ENCODE measurements around the gene GMDS.
"Not testable (repeated sequence)": the region's sequence is repeated elsewhere in the genome, so short reads cannot be mapped to it uniquely, and the experiment has no call there.

GMDS gene

DNA sequence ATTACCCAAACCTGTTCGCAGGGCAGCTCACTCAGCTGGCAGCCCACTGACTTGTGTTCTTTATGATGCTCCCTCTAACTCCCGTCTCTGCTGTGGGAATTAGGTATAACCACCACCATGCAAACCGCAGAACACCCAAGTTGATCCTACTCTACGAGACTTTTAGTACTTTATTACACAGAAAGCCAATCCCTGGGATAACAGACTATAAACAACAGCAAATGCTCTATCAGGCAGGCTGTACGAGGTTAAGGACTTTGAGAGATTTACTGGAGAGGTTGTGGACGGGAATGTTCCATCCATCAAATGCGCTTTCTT, 394.6 kb downstream of the GMDS start:
- TF ChIP-seq, protein P1, sequence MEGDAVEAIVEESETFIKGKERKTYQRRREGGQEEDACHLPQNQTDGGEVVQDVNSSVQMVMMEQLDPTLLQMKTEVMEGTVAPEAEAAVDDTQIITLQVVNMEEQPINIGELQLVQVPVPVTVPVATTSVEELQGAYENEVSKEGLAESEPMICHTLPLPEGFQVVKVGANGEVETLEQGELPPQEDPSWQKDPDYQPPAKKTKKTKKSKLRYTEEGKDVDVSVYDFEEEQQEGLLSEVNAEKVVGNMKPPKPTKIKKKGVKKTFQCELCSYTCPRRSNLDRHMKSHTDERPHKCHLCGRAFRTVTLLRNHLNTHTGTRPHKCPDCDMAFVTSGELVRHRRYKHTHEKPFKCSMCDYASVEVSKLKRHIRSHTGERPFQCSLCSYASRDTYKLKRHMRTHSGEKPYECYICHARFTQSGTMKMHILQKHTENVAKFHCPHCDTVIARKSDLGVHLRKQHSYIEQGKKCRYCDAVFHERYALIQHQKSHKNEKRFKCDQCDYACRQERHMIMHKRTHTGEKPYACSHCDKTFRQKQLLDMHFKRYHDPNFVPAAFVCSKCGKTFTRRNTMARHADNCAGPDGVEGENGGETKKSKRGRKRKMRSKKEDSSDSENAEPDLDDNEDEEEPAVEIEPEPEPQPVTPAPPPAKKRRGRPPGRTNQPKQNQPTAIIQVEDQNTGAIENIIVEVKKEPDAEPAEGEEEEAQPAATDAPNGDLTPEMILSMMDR (IDR thresholded peaks at IDR 0.05; ENCODE audit: low read depth, low read length): no peak

DNA sequence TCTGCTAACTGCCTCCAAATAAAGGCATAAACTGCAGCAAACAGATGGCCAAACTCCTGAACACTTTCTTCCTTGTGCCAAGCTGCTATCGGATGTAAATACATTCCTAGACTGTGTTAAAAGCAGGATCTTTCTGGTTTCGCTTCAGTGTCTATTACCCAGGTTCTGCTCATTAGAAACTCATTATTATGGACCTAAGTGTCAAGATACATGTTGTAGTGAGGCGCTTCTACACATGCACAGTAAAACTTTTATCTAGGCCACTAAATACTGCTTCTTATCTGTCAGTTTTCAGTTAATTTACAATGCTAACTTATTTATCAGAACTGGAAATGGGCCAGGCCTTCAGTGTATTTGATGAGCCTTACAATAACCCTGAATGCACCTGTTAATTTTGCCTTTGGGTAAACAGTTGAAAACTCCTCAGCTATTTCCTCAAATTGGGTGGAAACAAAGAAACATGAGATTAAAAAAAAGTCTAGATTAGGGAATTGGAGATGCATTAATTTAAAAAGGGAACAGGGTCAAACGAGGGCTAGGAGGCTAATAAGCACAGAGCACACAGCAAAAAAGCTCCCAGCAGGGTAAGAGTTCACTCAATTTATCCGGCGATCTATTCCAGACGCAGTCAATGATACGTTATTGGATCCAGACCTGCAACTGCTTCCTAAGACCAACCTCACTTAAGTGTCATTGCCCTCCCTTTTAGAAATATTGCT, 395.1 kb downstream of the GMDS start:
- DNase-seq (ENCODE audit: low read depth in 2 of 2): no peak
- TF ChIP-seq, protein P1 (IDR thresholded peaks at IDR 0.05; ENCODE audit: low read depth, low read length): no peak
- H3K4me3 ChIP-seq (replicated peaks in 1 of 2; ENCODE audit: low read depth in 2 of 2, low read length in 2 of 2): no peak overlapping the region

More for the DNA sequence above, 394.6 kb downstream of the GMDS start:
- no peak for DNase-seq (ENCODE audit: low read depth in 2 of 2)
- no peak overlapping the region for H3K4me3 ChIP-seq (replicated peaks in 1 of 2; ENCODE audit: low read depth in 2 of 2, low read length in 2 of 2)

DNA sequence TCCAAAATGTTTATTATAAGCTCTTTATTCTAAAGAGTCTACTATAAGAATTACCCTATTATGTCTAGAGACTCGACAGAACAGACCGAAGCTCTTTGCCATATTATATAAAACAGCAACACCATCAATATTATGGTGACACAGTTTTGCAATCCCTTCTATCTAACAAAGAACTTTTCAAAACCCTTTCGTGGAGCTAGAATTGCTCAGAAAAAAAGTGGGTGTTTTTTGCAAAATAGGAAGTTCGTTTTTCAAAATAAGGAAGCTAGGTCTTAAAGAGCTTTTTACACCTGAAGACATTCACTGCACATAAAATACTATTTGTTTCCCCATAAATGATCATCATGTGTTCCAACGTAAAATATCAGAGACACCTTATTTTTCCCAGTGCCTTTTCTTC, 395.7 kb downstream of the GMDS start:
- no peak for DNase-seq (ENCODE audit: low read depth in 2 of 2)

DNA sequence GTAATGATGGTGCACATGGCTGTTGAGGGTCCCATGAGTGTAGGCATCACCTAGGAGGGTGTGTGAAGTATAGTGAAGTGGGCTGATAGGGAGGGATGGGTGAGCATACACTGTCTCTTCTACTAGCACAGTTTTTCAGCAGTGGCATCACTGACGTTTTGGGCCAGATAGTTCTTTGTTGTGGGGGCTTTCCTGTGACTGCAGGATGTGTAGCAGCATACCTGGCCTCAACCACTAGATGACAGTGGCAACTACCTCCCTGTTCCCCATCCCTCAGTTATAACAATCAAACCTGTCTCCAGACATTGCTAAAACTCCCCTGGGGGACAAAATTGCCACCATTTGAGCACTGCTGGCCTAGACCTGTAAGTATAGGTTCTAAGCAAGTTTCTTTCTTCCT, 396.7 kb downstream of the GMDS start:
- TF ChIP-seq, protein P1 (IDR thresholded peaks at IDR 0.05; ENCODE audit: low read depth, low read length): no peak
- H3K4me3 ChIP-seq (replicated peaks in 1 of 2; ENCODE audit: low read depth in 2 of 2, low read length in 2 of 2): no peak overlapping the region
- no peak for DNase-seq (ENCODE audit: low read depth in 2 of 2)

More for the DNA sequence above, 395.7 kb downstream of the GMDS start:
- TF ChIP-seq, protein P1 (IDR thresholded peaks at IDR 0.05; ENCODE audit: low read depth, low read length): no peak
- no peak overlapping the region for H3K4me3 ChIP-seq (replicated peaks in 1 of 2; ENCODE audit: low read depth in 2 of 2, low read length in 2 of 2)

DNA sequence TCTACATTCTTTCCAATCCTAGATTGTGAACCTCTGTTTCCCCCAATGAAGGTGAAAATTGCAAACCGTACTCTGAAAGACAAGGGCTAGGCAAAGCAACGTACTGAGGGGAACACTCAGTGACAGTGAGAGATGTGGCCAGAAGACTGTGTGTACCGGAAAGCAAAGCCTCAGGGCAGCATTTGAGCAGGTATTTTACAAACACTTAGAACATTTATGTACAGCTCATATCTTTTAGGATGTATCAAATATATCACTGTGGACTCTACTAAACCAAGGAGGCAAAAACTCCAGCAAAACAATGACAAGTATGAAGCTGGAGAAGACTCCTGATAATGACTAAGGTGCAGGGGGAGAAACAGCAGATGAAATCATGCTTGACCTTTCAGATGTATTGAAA, 398.8 kb downstream of the GMDS start:
- TF ChIP-seq, protein P1 (IDR thresholded peaks at IDR 0.05; ENCODE audit: low read depth, low read length): no peak
- no peak overlapping the region for H3K4me3 ChIP-seq (replicated peaks in 1 of 2; ENCODE audit: low read depth in 2 of 2, low read length in 2 of 2)
- DNase-seq (ENCODE audit: low read depth in 2 of 2): no peak

DNA sequence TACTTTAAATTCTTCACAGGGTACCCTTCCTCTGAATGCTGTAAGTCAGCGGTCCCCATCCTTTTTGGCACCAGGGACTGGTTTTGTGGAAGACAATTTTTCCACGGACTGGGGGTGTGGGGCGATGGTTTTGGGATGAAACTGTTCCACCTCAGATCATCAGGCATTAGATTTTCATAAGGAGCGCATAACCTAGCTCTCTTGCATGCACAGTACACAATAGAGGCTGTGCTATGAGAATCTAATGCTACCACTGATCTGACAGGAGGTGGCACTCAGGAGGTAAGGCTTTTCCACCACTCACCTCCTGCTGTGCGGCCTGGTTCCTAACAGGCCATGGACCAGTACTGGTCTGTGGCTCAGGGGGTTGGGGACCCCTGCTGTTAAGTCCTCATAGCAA, 399.9 kb downstream of the GMDS start:
- not testable (repeated sequence) for H3K4me3 ChIP-seq (replicated peaks in 1 of 2; ENCODE audit: low read depth in 2 of 2, low read length in 2 of 2); DNase-seq (ENCODE audit: low read depth in 2 of 2)

DNA sequence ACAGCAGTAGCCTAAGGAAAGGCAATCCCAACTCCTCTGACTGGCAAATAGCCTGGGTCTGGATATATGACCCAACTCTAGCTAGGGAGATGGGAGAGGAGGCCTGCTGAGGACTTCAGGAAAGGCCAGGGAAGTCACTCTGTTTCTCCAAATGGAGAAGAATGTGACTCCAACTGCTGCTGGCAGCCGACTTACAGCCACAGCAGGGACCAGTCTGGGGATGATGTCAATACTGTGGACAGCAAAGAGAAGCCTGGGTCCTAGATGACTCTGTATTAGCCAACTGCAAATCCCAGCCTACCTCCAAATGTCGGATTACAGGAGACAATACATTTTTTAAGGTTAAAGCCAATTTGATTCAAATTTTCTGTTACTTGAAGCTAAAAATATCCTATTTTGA, 403.1 kb downstream of the GMDS start:
- TF ChIP-seq, protein P1 (IDR thresholded peaks at IDR 0.05; ENCODE audit: low read depth, low read length): no peak
- no peak overlapping the region for H3K4me3 ChIP-seq (replicated peaks in 1 of 2; ENCODE audit: low read depth in 2 of 2, low read length in 2 of 2)
- DNase-seq (ENCODE audit: low read depth in 2 of 2): no peak
